Measurements from ENCODE around the gene ANKS1B.

- TF ChIP-seq GATA3 (IDR thresholded peaks at IDR 0.05; ENCODE audit: low read depth, low read length), result no peak
- TF ChIP-seq GATA2 (IDR thresholded peaks at IDR 0.05; ENCODE audit: low read depth, low read length), result no peak
These were observed 7.2 kb downstream of the ANKS1B start for GRCh38 chr12:99977550-99977949.

All from SH-SY5Y (cell line).